GM12878 (cell line): Measurements from ENCODE around the gene HRH3.

Experiments
- RBBP5 ChIP-seq: fragments of 200-600 bp; sonication (generic); conservative IDR thresholded peaks from 2 replicates; pipeline ENCODE4 v1.6.1; 2016
- SMC3 ChIP-seq: IDR thresholded peaks from 2 replicates; pipeline ENCODE4 v1.6.1; 2011; ENCODE audit warnings: low read length, improper control_type of control experiment, borderline replicate concordance
- TAF1 ChIP-seq: IDR thresholded peaks from 2 replicates; pipeline ENCODE4 v1.6.1; 2011; ENCODE audit warnings: mild to moderate bottlenecking, low read depth, low read length, borderline replicate concordance
- YY1 ChIP-seq: IDR thresholded peaks from 2 replicates; pipeline ENCODE4 v1.6.1; 2011; ENCODE audit warnings: low read depth, mild to moderate bottlenecking, low read length
- ZNF24 ChIP-seq: fragments of 450-650 bp; IDR thresholded peaks from 2 replicates; pipeline ENCODE4 v1.6.1; 2017; ENCODE audit warnings: antibody characterized with exemption, mild to moderate bottlenecking
- TF ChIP-seq, protein P1 (sequence below), 3 experiments: IDR thresholded peaks in 2 of 3; conservative IDR thresholded peaks in 1 of 3; 2 replicates each; pipeline ENCODE4 v1.5.1; 2011; ENCODE audit warnings: low read depth in 3 of 3, low read length in 3 of 3, mild to moderate bottlenecking in 3 of 3, control low read depth in 2 of 3, moderate library complexity in 2 of 3, inconsistent platforms in 1 of 3, mixed read lengths in 1 of 3; ENCODE audit not compliant: control insufficient read depth in 2 of 3, insufficient read depth in 1 of 3; ENCODE audit errors: extremely low read depth in 1 of 3
- TF ChIP-seq, protein P2 (sequence below): IDR thresholded peaks from 2 replicates; pipeline ENCODE4 v1.6.1; 2012; ENCODE audit warnings: mild to moderate bottlenecking, low read depth, low read length
- TF ChIP-seq, protein P3 (sequence below): IDR thresholded peaks from 2 replicates; pipeline ENCODE4 v1.6.1; 2011; ENCODE audit warnings: mild to moderate bottlenecking, low read depth, low read length, moderate library complexity; ENCODE audit not compliant: insufficient replicate concordance

DNA sequence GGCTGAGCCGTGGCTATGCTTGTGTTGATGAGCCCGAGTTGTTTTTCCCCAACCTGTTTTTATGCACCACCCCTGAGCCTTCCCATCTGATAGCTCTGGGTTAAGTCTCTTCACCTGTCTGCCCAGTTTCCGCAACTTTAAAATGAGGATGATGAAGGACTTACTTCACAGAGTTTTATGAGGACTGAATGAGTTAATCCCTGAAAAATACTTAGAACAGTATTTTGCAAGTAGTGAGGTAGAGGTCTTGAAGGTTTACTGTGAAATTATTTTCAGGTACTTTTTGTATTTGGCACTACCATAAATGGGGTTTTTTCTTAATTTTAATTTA lies 34.0 kb downstream of the HRH3 start:
- TF ChIP-seq ZNF24 (no peak), YY1 (no peak), SMC3 (no peak), RBBP5 (no peak), TAF1 (no peak)
- TF ChIP-seq, protein P1, sequence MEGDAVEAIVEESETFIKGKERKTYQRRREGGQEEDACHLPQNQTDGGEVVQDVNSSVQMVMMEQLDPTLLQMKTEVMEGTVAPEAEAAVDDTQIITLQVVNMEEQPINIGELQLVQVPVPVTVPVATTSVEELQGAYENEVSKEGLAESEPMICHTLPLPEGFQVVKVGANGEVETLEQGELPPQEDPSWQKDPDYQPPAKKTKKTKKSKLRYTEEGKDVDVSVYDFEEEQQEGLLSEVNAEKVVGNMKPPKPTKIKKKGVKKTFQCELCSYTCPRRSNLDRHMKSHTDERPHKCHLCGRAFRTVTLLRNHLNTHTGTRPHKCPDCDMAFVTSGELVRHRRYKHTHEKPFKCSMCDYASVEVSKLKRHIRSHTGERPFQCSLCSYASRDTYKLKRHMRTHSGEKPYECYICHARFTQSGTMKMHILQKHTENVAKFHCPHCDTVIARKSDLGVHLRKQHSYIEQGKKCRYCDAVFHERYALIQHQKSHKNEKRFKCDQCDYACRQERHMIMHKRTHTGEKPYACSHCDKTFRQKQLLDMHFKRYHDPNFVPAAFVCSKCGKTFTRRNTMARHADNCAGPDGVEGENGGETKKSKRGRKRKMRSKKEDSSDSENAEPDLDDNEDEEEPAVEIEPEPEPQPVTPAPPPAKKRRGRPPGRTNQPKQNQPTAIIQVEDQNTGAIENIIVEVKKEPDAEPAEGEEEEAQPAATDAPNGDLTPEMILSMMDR (IDR thresholded peaks at IDR 0.05 in 2 of 3, conservative IDR thresholded peaks at IDR 0.05 in 1 of 3; ENCODE audit: control insufficient read depth in 2 of 3, extremely low read depth in 1 of 3, insufficient read depth in 1 of 3, low read depth in 3 of 3, low read length in 3 of 3), result no peak
- TF ChIP-seq, protein P2, sequence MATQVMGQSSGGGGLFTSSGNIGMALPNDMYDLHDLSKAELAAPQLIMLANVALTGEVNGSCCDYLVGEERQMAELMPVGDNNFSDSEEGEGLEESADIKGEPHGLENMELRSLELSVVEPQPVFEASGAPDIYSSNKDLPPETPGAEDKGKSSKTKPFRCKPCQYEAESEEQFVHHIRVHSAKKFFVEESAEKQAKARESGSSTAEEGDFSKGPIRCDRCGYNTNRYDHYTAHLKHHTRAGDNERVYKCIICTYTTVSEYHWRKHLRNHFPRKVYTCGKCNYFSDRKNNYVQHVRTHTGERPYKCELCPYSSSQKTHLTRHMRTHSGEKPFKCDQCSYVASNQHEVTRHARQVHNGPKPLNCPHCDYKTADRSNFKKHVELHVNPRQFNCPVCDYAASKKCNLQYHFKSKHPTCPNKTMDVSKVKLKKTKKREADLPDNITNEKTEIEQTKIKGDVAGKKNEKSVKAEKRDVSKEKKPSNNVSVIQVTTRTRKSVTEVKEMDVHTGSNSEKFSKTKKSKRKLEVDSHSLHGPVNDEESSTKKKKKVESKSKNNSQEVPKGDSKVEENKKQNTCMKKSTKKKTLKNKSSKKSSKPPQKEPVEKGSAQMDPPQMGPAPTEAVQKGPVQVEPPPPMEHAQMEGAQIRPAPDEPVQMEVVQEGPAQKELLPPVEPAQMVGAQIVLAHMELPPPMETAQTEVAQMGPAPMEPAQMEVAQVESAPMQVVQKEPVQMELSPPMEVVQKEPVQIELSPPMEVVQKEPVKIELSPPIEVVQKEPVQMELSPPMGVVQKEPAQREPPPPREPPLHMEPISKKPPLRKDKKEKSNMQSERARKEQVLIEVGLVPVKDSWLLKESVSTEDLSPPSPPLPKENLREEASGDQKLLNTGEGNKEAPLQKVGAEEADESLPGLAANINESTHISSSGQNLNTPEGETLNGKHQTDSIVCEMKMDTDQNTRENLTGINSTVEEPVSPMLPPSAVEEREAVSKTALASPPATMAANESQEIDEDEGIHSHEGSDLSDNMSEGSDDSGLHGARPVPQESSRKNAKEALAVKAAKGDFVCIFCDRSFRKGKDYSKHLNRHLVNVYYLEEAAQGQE, result no peak
- TF ChIP-seq, protein P3, sequence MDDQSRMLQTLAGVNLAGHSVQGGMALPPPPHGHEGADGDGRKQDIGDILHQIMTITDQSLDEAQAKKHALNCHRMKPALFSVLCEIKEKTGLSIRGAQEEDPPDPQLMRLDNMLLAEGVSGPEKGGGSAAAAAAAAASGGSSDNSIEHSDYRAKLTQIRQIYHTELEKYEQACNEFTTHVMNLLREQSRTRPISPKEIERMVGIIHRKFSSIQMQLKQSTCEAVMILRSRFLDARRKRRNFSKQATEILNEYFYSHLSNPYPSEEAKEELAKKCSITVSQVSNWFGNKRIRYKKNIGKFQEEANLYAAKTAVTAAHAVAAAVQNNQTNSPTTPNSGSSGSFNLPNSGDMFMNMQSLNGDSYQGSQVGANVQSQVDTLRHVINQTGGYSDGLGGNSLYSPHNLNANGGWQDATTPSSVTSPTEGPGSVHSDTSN, result no peak
